ENCODE measurements around the gene ADAMTSL1. TPM values are rescaled to one million over a fixed set of nuclear protein-coding genes. Genes with fewer than 3 reads are reported as not detected.

ADAMTSL1 gene
- total and polyA plus RNA-seq, 9 of the 15 experiments (the other 6 are each of a cell fraction or from before 2014, with no cell fraction given), result 0.01 TPM; not detected in 8

DNA sequence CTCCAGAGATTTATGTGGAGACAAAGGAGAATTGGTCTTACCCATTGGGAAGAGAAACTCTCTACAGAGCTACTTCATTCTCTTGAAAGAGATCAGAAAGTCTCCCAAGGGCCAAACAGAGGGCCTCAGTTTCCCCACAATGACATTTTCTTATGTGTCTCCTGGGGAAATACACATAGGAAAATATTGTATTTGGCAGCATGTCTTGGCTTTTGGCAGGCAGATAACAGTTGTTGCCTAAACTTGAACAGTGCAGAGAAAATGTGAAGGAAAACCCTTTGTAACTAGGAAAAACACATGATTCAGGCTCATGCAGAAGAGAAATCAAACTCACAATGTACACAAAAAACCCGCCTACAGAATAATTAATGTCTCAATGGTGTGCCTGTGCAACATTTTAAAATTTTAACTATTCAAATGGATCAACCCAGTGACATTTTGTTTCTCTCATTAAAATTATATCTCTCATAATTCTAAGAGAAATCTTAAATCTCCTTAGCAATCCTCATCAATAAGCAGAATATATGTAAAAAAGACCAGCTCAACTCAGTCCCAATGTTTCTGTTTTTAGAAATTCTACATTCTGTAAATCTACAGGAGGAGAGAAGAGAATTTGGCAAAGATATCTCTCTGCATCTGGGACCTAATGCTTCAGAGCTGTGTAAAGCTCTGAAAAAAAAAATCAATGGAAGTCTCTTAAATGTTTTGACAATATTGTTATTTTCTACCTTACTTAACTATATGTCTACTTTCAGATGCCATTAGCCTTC is 205.1 kb downstream of the ADAMTSL1 start (continued):
- TF ChIP-seq, protein P1, sequence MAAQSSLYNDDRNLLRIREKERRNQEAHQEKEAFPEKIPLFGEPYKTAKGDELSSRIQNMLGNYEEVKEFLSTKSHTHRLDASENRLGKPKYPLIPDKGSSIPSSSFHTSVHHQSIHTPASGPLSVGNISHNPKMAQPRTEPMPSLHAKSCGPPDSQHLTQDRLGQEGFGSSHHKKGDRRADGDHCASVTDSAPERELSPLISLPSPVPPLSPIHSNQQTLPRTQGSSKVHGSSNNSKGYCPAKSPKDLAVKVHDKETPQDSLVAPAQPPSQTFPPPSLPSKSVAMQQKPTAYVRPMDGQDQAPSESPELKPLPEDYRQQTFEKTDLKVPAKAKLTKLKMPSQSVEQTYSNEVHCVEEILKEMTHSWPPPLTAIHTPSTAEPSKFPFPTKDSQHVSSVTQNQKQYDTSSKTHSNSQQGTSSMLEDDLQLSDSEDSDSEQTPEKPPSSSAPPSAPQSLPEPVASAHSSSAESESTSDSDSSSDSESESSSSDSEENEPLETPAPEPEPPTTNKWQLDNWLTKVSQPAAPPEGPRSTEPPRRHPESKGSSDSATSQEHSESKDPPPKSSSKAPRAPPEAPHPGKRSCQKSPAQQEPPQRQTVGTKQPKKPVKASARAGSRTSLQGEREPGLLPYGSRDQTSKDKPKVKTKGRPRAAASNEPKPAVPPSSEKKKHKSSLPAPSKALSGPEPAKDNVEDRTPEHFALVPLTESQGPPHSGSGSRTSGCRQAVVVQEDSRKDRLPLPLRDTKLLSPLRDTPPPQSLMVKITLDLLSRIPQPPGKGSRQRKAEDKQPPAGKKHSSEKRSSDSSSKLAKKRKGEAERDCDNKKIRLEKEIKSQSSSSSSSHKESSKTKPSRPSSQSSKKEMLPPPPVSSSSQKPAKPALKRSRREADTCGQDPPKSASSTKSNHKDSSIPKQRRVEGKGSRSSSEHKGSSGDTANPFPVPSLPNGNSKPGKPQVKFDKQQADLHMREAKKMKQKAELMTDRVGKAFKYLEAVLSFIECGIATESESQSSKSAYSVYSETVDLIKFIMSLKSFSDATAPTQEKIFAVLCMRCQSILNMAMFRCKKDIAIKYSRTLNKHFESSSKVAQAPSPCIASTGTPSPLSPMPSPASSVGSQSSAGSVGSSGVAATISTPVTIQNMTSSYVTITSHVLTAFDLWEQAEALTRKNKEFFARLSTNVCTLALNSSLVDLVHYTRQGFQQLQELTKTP (IDR thresholded peaks at IDR 0.05; ENCODE audit: low read depth in 1 of 2, partially characterized antibody in 2 of 2), result no peak
- no peak for TF ChIP-seq ZNF133 (CRISPR knock-in tag; IDR thresholded peaks at IDR 0.05)
- no peak for TF ChIP-seq IRF2 (CRISPR knock-in tag; IDR thresholded peaks at IDR 0.05)
- TF ChIP-seq TCF3 (CRISPR knock-in tag; IDR thresholded peaks at IDR 0.05), result no peak

DNA sequence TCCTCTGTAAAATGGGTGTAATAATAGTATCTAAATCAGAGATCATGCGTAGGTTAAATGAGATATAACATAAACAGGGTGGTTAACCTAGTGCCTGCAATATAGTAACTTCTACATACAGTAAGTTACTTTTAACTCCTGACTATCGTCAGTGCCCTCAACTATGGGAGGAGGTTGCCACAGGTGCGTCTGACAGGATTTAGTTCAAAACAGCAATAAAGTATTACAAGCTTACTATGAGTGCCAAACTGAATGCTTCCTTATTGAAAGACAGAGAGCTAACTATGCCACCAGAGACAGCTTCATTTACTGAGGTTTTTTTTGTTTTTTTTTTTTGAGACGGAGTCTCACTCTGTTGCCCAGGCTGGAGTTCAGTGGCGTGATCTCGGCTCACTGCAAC is 209.0 kb downstream of the ADAMTSL1 start:
- no TSS peak for BruUV-seq (replicated peaks)
- Histone ChIP-seq H2AFZ (ENCODE audit: low read depth, low read length) (no peak overlapping the region), H3K9me1 (ENCODE audit: control insufficient read depth, insufficient read depth, low read length) (no peaks in the 10 kb centered on the region), H3K4me3 (no peak overlapping the region), H3K36me3 (ENCODE audit: control insufficient read depth, insufficient read depth, low read length) (no peaks in the 10 kb centered on the region), H3K27me3 (ENCODE audit: control insufficient read depth in 2 of 2, insufficient read depth in 2 of 2, low read length in 2 of 2) (no peaks in the 10 kb centered on the region), H3K9me3 (replicated peaks; ENCODE audit: control insufficient read depth, insufficient read depth, low read depth, low read length) (no peaks in the 10 kb centered on the region), H4K20me1 (replicated peaks; ENCODE audit: control insufficient read depth, insufficient read depth, low read length) (no peaks in the 10 kb centered on the region), H3K79me2 (ENCODE audit: control insufficient read depth, insufficient read depth, low read length) (no peaks in the 10 kb centered on the region), H3K4me2 (ENCODE audit: insufficient read depth, low read length) (no peak overlapping the region), H3K27ac (ENCODE audit: extremely low read depth, low read depth, low read length) (no peak overlapping the region), H3K9ac (ENCODE audit: insufficient read depth in 1 of 2, low read depth in 2 of 2, low read length in 2 of 2) (no peak overlapping the region), H3K4me1 (replicated peaks in 1 of 2; ENCODE audit: control insufficient read depth in 2 of 2, insufficient read depth in 2 of 2, low read length in 2 of 2) (no peaks in the 10 kb centered on the region)
- intact Hi-C loops (cut with micrococcal nuclease) (no loop called here), in situ Hi-C loops (cut with MboI) (no loop called here)
- POLR2A ChIA-PET, result no interaction called here
- DNase-seq (ENCODE audit: extremely low read depth in 1 of 4, low spot score in 3 of 4) (no peak), FAIRE-seq (no peak), ATAC-seq (no peak)
- WGBS (ENCODE audit: insufficient coverage, low coverage, missing lambda C conversion rate), result 0% methylated on average over 3 of the region's 6 CpGs
- TF ChIP-seq NCOA4 (IDR thresholded peaks at IDR 0.05; ENCODE audit: partially characterized antibody), result no peak
- no peak for TF ChIP-seq GATA2 (CRISPR knock-in tag; IDR thresholded peaks at IDR 0.05)
- no peak for TF ChIP-seq SMAD1 (IDR thresholded peaks at IDR 0.05; ENCODE audit: low read depth, low read length, partially characterized antibody)
- CTCF ChIA-PET (ENCODE audit: low intra/inter-chr PET ratio), result no interaction called here

All from K562 (cell line).